Neural crest cell (in vitro differentiated cells): ENCODE measurements around the gene TTC16. TPM values are rescaled to one million over a fixed set of nuclear protein-coding genes. Genes with fewer than 3 reads are reported as not detected.
A peak's percentile ranks its signal among the peaks of the same experiment; 100 is the strongest.
"Not testable (repeated sequence)": the region's sequence is repeated elsewhere in the genome, so short reads cannot be mapped to it uniquely, and the experiment has no call there.

Source experiments
- DNase-seq: peaks from one replicate; pipeline ENCODE4 v3.0.0; 2021; ENCODE audit warnings: low read depth, mixed read lengths, low spot score
- H3K27ac Mint-ChIP-seq: one replicate; pipeline ENCODE4 v1.8.0; 2021; ENCODE audit warnings: mild to moderate bottlenecking, mixed read lengths; ENCODE audit not compliant: unreplicated experiment
- H3K27me3 Mint-ChIP-seq: 2 replicates; pipeline ENCODE4 v1.8.0; 2021; ENCODE audit warnings: low read depth, mild to moderate bottlenecking, mixed read lengths
- H3K36me3 Mint-ChIP-seq: 2 replicates; pipeline ENCODE4 v1.8.0; 2021; ENCODE audit warnings: low read depth, mild to moderate bottlenecking, mixed read lengths
- H3K4me1 Mint-ChIP-seq: 2 replicates; pipeline ENCODE4 v1.8.0; 2021; ENCODE audit warnings: mixed read lengths
- H3K4me3 Mint-ChIP-seq: one replicate; pipeline ENCODE4 v1.8.0; 2021; ENCODE audit warnings: mild to moderate bottlenecking, mixed read lengths
- H3K9me3 Mint-ChIP-seq: 2 replicates; pipeline ENCODE4 v1.8.0; 2021; ENCODE audit warnings: mixed read lengths
- total RNA-seq: library from RNA; stranded (reverse); gene quantifications from 2 replicates; pipeline ENCODE4 v1.2.1, GENCODE V29; 2021
- TF ChIP-seq, protein P1 (sequence below): fragments of 200-600 bp; sonication (generic); conservative IDR thresholded peaks from 2 replicates; pipeline ENCODE4 v1.5.0; 2021; ENCODE audit warnings: antibody characterized with exemption, mild to moderate bottlenecking

TTC16 gene
- total RNA-seq, 1 donor from 2014 or later, result not detected

DNA sequence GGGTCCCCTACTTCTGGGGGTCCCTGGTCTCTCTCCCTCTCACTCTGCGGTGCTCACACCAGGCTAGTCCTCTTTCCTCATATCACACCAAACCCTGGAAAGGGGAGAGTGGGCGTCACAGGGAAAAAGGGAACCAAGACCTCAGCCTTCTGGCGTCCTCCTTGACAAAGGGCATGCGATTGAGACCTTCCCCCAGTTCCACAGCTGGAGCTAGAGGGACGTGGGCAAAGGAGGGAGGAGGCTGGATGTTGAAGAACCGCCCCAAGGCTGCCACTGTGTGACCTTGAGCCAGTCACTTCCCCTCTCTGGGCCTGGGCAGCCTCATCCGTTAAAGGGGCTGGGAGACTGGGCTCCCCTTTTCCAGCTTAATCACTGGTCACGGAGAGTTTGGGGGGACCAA, 37.7 kb downstream of the TTC16 start:
- H3K9me3 Mint-ChIP-seq, result no peaks in the 10 kb centered on the region
- no peaks in the 10 kb centered on the region for H3K4me1 Mint-ChIP-seq
- no peak overlapping the region for H3K4me3 Mint-ChIP-seq
- TF ChIP-seq, protein P1, sequence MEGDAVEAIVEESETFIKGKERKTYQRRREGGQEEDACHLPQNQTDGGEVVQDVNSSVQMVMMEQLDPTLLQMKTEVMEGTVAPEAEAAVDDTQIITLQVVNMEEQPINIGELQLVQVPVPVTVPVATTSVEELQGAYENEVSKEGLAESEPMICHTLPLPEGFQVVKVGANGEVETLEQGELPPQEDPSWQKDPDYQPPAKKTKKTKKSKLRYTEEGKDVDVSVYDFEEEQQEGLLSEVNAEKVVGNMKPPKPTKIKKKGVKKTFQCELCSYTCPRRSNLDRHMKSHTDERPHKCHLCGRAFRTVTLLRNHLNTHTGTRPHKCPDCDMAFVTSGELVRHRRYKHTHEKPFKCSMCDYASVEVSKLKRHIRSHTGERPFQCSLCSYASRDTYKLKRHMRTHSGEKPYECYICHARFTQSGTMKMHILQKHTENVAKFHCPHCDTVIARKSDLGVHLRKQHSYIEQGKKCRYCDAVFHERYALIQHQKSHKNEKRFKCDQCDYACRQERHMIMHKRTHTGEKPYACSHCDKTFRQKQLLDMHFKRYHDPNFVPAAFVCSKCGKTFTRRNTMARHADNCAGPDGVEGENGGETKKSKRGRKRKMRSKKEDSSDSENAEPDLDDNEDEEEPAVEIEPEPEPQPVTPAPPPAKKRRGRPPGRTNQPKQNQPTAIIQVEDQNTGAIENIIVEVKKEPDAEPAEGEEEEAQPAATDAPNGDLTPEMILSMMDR, result no peak
- H3K36me3 Mint-ChIP-seq, result no peaks in the 10 kb centered on the region
- H3K27ac Mint-ChIP-seq, result no peak overlapping the region
- H3K27me3 Mint-ChIP-seq, result peaks cover 57% of the 10 kb centered on the region
- no peak for DNase-seq

DNA sequence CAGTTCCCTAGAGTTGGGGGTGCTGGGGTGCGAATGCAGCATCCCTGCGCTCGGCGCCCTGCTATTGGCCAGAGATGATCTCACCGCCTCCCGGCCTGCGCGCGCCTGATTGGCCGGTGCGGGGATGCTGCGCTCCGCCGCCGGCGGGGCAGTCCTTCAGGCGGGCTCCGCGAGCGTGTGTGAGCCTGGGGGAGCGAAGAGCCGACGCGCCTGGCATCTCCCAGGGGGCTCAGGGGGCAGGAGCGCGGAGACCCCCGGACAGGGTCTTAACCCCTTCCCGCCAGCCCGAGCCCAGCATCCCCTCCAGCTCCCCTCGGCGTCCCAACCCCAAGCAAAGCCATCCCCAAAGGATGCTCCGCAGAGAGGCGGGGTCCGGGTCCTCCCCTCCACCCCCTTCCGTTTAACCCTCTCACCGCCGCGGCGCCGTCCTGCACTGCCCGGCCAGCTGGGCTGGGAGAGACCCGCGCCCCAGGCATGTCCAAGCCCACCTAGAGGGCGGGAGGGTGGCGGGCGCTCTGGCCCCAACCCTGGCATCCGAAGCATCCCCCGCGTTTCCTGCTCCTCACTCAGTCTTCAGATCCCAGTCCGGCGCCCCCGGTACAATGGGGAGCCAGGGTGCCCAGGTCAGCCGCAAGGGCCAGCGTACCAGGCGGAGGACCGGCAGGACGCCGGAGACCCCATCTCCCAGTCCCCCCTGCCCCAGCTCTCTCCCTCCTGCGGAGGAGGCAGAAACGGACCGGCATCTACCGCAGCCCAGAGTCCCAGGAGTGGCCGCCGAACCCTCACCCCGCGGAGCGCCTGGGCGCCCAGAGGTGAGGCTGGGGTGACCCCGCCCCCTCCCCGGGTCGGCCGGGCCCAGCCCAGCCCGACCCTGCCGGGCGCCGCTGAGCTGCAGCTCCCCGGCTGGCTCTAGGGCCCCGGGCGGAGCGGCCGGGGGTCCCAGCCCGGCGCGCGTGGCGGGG, 38.5 kb downstream of the TTC16 start:
- peak overlapping the region; percentile 27 for H3K4me3 Mint-ChIP-seq
- no peaks in the 10 kb centered on the region for H3K36me3 Mint-ChIP-seq
- DNase-seq, result peak; percentile 60
- no peaks in the 10 kb centered on the region for H3K4me1 Mint-ChIP-seq
- TF ChIP-seq, protein P1, result no peak
- peaks cover 61% of the 10 kb centered on the region for H3K27me3 Mint-ChIP-seq
- H3K27ac Mint-ChIP-seq, result no peak overlapping the region
- no peaks in the 10 kb centered on the region for H3K9me3 Mint-ChIP-seq

DNA sequence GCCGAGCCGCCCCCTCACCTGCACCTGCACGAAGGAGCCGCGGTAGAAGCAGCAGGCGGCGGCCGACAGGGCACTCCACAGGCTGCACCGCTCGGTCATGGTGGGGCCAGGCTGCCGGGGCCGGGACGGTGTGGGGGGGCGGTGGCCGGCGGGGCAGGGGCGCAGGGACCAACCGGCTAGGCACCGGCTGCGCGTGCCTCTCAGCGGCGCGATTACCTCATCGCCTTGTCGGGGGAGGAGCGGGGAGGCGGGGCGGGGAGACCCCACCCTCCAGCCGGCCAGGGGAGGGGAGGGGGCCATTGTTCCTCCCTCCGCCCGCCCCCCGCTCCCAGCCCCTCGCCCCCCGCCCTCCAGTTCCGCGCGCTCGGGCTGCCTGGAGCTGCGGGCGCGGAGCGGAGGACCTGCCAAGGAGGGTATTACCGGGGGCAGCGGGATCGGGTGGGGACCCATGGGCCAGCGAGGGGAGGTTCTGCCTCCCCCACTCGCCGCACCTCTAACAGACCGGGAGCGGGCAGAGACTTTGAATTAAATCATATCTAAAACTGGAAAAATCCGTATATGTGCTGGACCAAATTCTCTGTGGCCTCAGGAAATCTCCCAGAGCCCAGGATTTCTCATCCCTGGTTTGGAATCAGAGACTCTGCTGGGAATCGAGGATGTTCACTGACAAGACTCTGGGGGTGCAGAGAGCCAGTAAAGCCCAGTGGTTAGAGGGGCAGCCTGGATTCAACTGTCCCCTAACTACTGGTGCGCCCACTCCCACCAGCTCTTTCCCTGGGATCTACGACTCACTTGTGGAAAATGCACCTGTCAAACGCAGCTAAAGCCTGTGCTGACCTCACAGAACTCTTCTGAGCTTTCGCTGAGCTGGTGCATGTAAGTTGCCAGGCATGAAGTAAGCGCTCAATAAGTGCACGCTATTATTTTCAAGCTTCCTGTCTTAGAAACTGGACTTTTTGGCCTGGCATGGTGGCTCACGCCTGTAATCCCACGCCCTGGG, 39.5 kb downstream of the TTC16 start:
- H3K27ac Mint-ChIP-seq, result no peak overlapping the region
- H3K27me3 Mint-ChIP-seq, result peaks cover 63% of the 10 kb centered on the region
- TF ChIP-seq, protein P1, result no peak
- DNase-seq, result peak; percentile 32
- H3K9me3 Mint-ChIP-seq, result no peaks in the 10 kb centered on the region
- no peaks in the 10 kb centered on the region for H3K36me3 Mint-ChIP-seq
- peak overlapping the region; percentile 38 for H3K4me3 Mint-ChIP-seq
- H3K4me1 Mint-ChIP-seq, result no peaks in the 10 kb centered on the region

DNA sequence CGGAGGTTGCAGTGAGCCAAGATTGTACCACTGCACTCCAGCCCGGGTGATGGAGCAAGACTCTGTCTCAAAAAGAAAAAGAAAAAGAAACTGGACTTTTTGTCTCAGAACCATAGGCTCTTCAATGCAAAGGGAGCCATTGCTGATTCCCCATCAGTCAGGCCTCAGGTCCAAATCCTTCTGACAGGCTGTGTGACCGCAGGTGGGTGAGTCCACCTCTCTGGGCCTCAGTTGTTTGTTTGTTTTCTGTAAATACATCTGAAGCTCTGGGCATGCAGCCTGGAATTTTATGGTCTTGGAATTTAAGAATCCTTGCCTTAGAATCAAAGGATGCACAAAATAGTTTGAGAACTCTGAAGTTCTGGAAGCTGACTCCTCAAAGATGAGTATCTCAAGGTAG, 40.4 kb downstream of the TTC16 start:
- H3K9me3 Mint-ChIP-seq, result no peaks in the 10 kb centered on the region
- peaks cover 57% of the 10 kb centered on the region for H3K27me3 Mint-ChIP-seq
- H3K27ac Mint-ChIP-seq, result no peak overlapping the region
- no peaks in the 10 kb centered on the region for H3K36me3 Mint-ChIP-seq
- no peak for DNase-seq
- no peaks in the 10 kb centered on the region for H3K4me1 Mint-ChIP-seq
- no peak overlapping the region for H3K4me3 Mint-ChIP-seq
- TF ChIP-seq, protein P1, result no peak

DNA sequence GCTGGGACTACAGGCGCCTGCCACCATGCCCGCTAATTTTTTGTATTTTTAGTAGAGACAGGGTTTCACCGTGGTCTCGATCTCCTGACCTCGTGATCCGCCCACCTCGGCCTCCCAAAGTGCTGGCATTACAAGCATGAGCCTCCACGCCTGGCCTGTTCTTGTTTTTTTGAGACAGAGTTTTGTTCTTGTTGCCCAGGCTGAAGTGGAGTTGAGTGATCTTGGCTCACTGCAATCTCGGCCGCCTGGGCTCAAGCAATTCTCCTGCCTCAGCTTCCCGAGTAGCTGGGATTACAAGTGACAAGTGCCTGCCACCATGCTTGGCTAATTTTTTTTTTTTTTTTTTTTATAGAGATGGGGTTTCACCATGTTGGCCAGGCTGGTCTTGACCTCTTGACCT, 40.9 kb downstream of the TTC16 start:
- not testable (repeated sequence) for H3K9me3 Mint-ChIP-seq, H3K4me1 Mint-ChIP-seq, H3K4me3 Mint-ChIP-seq, H3K36me3 Mint-ChIP-seq, DNase-seq, H3K27ac Mint-ChIP-seq
- peaks cover 52% of the 10 kb centered on the region for H3K27me3 Mint-ChIP-seq
